HTR-8/SVneo (cell line): ENCODE results near the gene KHDC4.
A peak's percentile ranks its signal among the peaks of the same experiment; 100 is the strongest.

Experiments used
- DNase-seq: peaks from one replicate; pipeline ENCODE4 v3.0.0; 2011; ENCODE audit warnings: low spot score, mixed read lengths; ENCODE audit not compliant: insufficient read length
- FAIRE-seq: peaks from 2 replicates; lab custom pipeline; 2011; peaks lifted over from hg19 to GRCh38; lab: Jason Lieb, UNC

Gene KHDC4

DNA sequence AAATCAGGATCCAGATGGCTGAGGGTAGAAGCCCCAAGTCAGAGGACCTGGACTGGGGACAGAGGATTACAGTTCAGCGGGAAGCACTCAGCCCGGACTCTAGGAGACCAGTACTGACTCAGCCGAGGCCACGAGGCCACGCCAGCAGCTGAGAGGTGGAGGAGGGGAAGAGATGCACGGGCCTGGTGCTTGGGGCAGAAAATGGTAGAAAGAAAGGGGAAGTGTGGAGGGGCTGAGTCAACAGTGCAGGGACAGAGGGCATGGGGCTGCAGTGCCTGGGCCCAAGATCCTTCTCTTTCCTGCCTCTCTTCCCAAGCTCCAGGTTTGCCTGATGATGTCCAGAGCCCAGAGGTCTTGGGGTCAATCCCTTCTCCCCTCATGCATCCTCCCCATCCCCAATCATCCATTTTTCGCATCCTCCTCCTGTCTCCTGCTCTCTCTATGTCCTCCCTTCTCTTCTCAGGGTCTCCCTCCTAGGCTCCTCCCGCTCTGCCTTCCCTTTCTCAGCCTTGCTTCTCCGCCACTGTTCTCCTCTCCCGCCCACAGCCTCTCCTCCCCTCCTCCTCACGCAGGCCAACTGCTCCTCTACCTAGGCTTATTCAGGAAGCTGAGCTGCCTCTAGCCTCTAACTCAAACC lies 36.4 kb upstream of the KHDC4 start:
- FAIRE-seq (no peak), DNase-seq (no peak)

DNA sequence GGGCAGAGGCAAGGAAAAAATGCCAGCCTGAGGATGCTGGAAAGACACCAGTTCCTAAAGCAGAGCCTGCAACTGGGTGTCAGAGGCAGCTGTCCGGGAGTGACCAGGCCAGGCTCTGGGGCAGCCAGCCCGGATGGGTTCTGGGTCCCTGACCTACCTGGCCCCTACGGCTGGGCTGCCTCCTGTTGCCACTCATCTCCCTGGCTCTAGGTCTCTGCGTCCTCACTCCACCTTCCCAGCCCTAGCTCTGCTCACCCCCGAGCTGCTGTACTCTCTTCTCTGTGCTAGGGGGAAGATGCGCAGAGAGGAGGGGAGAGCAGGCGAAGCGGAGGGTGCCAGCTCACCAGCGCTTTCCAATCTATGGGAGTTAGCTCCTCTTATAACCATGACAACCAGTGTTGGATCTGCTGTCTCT lies 35.2 kb upstream of the KHDC4 start:
- FAIRE-seq (no peak), DNase-seq (no peak)

DNA sequence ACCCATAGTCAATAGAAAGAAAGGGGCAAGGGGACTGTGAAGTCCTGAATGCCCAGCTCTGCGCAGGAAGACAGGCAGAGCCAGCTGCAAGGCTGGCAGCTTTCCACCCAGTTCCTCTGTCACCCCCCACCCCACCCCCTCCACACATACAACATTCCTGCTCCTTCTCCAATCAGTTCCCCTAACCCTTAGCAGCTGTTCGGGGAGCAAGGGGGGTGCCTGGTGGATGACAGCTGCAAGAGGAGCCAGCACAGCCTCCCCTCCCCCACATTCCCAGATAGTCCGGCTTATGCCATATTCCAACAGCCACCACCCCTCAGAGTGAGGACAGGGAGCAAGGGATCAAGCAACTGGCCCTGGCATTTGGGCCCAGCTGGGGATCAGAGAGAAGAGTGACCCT lies 34.5 kb upstream of the KHDC4 start:
- DNase-seq (no peak), FAIRE-seq (no peak)

GRCh38 chr1:155968051-155968400 lies 33.8 kb upstream of the KHDC4 start:
- DNase-seq (no peak), FAIRE-seq (no peak)

DNA sequence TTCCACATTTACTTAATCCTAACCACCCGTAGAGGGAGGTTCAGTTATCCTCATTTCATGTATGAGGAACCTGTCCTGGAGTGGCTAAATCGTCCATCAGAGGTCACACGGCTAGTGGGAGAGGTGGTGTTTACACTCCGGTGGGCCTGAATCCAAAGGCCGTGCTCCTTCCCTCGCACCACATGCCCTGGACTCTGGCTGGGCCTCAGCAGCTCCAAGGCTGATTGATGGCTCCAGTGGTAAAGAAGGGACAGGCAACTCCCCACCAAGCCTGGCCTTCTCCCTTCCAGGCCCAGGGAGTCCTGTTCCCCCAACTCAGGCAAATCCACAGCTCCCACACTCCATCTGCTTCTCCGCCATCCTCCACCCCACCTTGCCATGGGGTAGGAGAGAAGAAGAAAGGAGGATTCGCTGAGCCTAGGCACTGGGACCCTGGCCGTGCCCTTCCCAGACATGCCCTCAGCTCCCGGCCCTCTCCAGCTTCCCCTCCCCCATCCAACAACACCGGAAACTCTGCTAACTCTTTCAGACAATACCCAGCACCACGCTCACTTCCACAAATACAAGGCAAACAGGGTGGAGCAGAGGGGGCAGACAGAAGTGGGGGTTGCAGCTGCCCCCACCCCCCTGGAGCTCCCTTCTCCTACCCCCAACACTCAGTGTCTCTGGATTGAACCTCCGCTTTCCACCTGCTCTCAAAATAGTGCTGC lies 33.3 kb upstream of the KHDC4 start:
- FAIRE-seq (no peak), DNase-seq (no peak)

DNA sequence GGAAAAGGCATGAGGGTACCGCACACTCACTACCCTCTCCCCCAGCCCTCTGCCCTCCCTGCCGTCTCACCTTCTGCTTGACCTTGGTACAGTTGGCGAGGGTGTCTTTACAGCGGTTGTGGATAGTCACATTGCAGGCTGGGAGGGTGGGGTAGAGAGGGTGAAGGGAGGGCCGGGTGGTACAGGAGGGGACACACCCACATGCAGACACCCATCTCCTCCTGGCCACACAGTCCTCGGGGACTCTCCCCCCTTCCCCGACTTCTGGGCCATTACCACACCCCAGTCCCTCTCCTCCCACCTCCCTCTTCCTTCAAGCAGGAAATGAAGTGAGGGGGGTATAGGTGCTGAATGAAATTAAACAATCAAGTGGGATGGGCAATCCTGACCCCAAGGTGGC lies 32.5 kb upstream of the KHDC4 start:
- FAIRE-seq = no peak

GRCh38 chr1:155966135-155966534 lies 31.9 kb upstream of the KHDC4 start:
- no peak for FAIRE-seq
- DNase-seq = no peak

More for the DNA sequence above, 32.5 kb upstream of the KHDC4 start:
- no peak for DNase-seq

DNA sequence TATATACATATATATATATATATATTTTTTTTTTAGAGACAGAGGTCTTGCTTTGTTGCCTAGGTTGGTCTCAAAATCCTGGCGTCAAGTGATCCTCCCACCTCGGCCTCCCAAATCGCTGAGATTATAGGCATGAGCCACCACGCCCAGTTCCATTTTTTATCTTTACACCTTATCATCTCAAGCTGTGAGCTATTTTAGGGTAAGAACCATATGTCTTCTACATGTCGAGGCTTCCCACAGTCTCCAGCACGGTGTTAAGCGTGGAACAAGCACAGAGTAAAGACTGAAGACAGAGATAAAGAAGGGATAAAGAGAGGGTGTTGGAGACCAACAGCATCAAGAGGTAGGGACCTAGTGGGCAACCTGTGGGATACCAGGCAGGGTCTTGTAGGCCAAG lies 30.0 kb upstream of the KHDC4 start:
- DNase-seq = no peak
- FAIRE-seq = no peak

DNA sequence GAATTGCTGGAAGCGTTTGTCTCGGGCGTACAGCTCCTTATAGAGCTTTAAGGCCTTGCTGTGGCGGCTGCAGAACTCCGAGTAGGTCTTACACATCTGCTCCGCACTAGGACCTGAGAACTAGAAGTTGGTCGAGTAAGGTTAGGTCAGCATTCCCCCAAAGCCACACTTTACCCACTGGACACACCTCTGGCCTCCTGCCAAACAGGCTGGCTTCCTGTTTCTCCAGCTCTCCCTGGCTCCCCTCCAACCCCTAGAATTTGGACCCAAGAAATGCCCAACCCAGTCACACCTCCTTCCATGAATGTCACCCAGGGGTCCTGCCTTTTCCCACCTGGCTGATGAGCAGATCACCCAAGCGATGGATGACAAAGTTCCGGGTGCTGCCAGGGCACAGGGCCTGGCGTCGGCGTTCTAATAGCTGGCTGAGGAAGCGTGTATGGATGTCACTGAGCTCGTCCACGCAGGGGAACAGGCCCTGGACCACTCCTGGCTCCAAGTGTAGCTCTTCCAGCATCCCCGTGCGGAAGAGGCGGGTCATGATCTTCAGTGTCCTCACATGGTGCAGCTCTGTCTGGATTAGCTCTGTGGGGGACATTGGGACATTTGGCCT lies 28.5 kb upstream of the KHDC4 start:
- FAIRE-seq = no peak
- DNase-seq = no peak

- DNase-seq (peak; percentile 84), FAIRE-seq (peak; percentile 60)
Observed at GRCh38 chr1:155961937-155962336, 27.7 kb upstream of the KHDC4 start.

DNA sequence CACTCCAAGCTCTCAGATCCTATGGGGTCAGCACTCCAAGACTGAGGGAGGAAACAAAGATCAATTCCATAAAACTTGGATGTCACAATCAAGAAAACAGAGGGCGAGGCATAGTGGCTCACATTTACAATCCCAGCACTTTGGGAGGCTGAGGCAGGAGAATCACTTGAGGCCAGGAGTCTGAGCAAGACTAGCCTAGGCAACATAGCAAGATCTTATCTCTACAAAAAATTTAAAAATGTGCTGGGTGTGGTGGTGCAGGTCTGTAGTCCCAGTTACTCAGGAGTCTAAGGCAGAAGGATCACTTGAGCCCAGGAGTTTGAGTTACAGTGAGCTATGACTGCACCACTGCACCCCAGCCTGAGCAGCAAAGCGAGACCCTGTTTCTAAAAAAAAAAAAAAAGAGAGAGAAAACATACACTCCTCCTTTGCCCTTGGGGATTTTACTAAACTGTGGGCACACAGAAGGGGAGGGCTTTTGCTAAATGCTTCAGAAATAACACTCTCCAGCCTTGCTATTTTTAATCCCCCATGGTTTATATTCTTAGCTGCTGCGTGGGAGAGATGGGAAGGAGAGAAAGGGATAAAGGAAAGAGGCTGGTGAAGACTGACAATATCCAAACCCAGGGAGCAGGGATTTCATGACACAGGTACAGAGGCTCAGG lies 26.0 kb upstream of the KHDC4 start:
- no peak for DNase-seq
- no peak for FAIRE-seq

GRCh38 chr1:155957411-155957915 lies 23.2 kb upstream of the KHDC4 start:
- DNase-seq (no peak), FAIRE-seq (no peak)

GRCh38 chr1:155954645-155955044 lies 20.4 kb upstream of the KHDC4 start:
- DNase-seq = no peak
- FAIRE-seq = no peak

DNA sequence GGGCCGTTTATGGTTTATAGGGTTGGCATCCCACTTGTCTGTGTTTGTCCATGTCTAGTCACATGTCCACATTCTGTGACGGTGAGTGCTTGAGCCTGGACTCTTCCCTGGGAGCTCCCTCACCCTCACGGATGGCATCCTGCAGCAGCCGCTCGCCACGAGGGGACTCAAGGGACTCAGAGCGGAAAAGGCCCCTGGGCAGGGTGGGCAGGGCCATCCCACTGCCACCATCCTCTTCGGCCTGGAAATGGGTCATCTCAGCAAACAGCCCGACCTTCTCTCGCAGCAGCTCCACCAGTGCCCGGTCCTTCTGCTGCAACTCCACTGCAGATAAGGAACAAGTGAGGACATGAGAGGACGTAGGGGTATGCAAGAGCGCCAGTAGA lies 18.3 kb upstream of the KHDC4 start:
- FAIRE-seq (no peak), DNase-seq (no peak)

GRCh38 chr1:155951753-155952504 lies 17.7 kb upstream of the KHDC4 start:
- no peak for FAIRE-seq

DNA sequence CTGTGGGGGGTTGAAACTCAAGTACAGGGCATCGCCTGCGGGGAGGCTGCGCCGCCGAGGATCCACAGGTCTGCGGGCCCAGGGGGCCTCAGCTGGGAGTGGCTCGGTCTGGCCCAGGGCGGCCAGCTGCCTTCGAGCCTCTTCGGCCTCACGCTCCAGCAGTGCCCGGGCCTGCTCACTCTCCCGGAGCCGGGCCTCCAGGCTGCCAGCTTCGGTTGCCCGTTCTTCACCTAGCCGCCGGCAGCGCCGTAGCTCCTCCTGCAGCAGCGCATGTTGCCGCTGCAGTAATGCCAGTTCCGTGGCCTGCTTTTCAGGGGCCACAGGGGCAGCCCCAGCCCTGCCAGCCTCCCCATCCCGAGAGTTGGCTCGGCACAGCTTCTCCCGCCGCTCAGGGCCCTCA lies 16.6 kb upstream of the KHDC4 start:
- no peak for DNase-seq
- FAIRE-seq = no peak

More at GRCh38 chr1:155951753-155952504, 17.7 kb upstream of the KHDC4 start:
- DNase-seq = no peak

DNA sequence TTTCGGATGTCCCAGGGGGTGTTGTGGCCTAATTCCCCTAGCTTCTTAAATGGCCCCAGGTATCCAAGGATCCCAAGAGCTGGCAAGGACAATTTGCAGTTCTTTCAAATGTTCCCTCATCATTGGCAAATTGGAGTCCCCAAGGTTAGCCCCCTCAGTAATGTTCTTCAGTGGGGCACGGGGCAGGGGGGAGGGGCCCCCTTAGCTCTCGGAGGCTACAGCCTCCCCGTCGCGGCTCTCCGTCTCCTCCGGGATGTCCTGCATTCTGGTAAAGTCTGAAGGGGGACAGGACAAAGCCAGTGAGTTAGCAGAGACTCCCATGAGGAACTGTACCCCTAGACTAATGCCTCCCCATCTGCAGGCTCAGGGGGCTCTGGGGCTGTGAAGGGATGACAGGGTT lies 13.5 kb upstream of the KHDC4 start:
- FAIRE-seq = no peak

DNA sequence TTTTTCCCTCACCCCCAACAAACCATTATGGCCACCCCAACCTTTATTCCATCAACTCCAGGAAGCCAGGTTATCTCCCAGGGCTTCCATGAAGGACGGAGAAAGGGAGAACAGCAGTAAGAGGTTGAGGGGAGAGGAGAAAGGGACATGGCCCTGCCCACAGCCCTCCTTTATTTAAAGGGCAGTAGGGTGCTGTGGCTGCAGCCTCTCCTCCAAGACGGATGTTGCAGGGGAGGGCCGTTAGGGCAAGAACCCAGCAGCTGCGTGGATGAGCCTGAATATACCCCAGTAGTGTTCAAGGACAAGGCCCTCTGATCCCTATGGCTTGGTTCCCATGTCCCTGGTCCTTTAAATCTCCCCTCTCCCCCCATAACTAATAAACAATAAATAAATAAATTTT lies 13.1 kb upstream of the KHDC4 start:
- DNase-seq (no peak), FAIRE-seq (no peak)

More for the DNA sequence above, 13.5 kb upstream of the KHDC4 start:
- no peak for DNase-seq

GRCh38 chr1:155946633-155947219 lies 12.5 kb upstream of the KHDC4 start:
- FAIRE-seq (no peak), DNase-seq (no peak)

DNA sequence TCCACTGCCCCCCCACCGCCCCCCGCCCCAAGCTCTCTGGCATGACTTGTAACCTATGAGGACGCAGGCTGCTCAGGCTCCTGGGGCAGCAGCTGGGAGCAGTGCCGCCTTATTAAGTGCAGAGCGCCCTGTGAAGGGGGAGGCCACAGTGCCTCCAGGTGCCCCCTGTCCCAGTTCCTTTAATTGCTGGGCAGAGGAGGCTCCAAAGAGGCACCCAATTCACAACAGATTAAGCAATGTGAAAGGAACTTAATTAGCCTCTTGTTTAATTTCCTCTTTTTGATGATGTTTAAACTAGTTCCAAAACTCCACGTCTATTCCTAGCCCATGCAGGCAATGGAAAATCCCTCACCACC lies 10.2 kb upstream of the KHDC4 start:
- DNase-seq = no peak
- FAIRE-seq = no peak
